HUES6 (cell line): ENCODE data around the gene CFAP99.
"Not testable (repeated sequence)": the region's sequence is repeated elsewhere in the genome, so short reads cannot be mapped to it uniquely, and the experiment has no call there.

Source experiments
- H3K27ac ChIP-seq: 2 replicates; pipeline ENCODE4 v1.7.0; 2013; ENCODE audit warnings: low read depth, mild to moderate bottlenecking, low read length, inconsistent platforms
- H3K27me3 ChIP-seq: 2 replicates; pipeline ENCODE4 v1.6.1; 2013; ENCODE audit warnings: low read length; ENCODE audit not compliant: control insufficient read depth, insufficient read depth
- H3K36me3 ChIP-seq: 2 replicates; pipeline ENCODE4 v1.6.1; 2013; ENCODE audit warnings: low read length; ENCODE audit not compliant: control insufficient read depth, insufficient read depth
- H3K4me1 ChIP-seq: 2 replicates; pipeline ENCODE4 v1.6.1; 2013; ENCODE audit warnings: low read length; ENCODE audit not compliant: control insufficient read depth, insufficient read depth
- H3K4me3 ChIP-seq: 2 replicates; pipeline ENCODE4 v1.5.1; 2013; ENCODE audit warnings: low read depth, low read length
- H3K9ac ChIP-seq: one replicate; pipeline ENCODE4 v1.6.1; 2013; ENCODE audit warnings: mild to moderate bottlenecking, low read length
- H3K9me3 ChIP-seq: 2 replicates; pipeline ENCODE4 v1.6.1; 2013; ENCODE audit warnings: low read depth, low read length; ENCODE audit not compliant: control insufficient read depth, insufficient read depth

Gene CFAP99

GRCh38 chr4:2382769-2383202 lies 36.0 kb upstream of the CFAP99 start:
- not testable (repeated sequence) for H3K4me1 ChIP-seq, H3K27ac ChIP-seq, H3K36me3 ChIP-seq, H3K4me3 ChIP-seq, H3K27me3 ChIP-seq, H3K9me3 ChIP-seq, H3K9ac ChIP-seq

- not testable (repeated sequence) for H3K4me1 ChIP-seq, H3K4me3 ChIP-seq, H3K27ac ChIP-seq, H3K9ac ChIP-seq, H3K27me3 ChIP-seq, H3K36me3 ChIP-seq, H3K9me3 ChIP-seq
Observed at GRCh38 chr4:2383220-2383631, 35.5 kb upstream of the CFAP99 start.

- Histone ChIP-seq H3K27ac (no peak overlapping the region), H3K9ac (no peak overlapping the region), H3K4me1 (no peaks in the 10 kb centered on the region; the same call in 1 of the 2 replicates), H3K27me3 (no peaks in the 10 kb centered on the region; the same call in 1 of the 2 replicates), H3K4me3 (no peak overlapping the region), H3K36me3 (no peaks in the 10 kb centered on the region), H3K9me3 (no peaks in the 10 kb centered on the region)
Observed at GRCh38 chr4:2383760-2384159, 35.0 kb upstream of the CFAP99 start.

- peaks cover 3% of the 10 kb centered on the region for H3K4me1 ChIP-seq
- peaks cover 3% of the 10 kb centered on the region; the same call in 1 of the 2 replicates for H3K27me3 ChIP-seq
- H3K36me3 ChIP-seq: no peaks in the 10 kb centered on the region
- no peak overlapping the region for H3K4me3 ChIP-seq
- no peaks in the 10 kb centered on the region for H3K9me3 ChIP-seq
- no peak overlapping the region for H3K9ac ChIP-seq
- H3K27ac ChIP-seq: no peak overlapping the region
Observed at GRCh38 chr4:2384245-2384644, 34.5 kb upstream of the CFAP99 start.

GRCh38 chr4:2385516-2385915 lies 33.2 kb upstream of the CFAP99 start:
- Histone ChIP-seq H3K4me3 (no peak overlapping the region), H3K9me3 (no peaks in the 10 kb centered on the region), H3K36me3 (no peaks in the 10 kb centered on the region), H3K4me1 (peaks cover 16% of the 10 kb centered on the region), H3K27ac (no peak overlapping the region), H3K9ac (no peak overlapping the region), H3K27me3 (peaks cover 14% of the 10 kb centered on the region; the same call in 1 of the 2 replicates)

GRCh38 chr4:2386717-2387116 lies 32.0 kb upstream of the CFAP99 start:
- no peaks in the 10 kb centered on the region for H3K9me3 ChIP-seq

GRCh38 chr4:2387218-2387617 lies 31.5 kb upstream of the CFAP99 start:
- H3K4me1 ChIP-seq: peaks cover 25% of the 10 kb centered on the region
- H3K27me3 ChIP-seq: peaks cover 23% of the 10 kb centered on the region; the same call in 1 of the 2 replicates
- no peak overlapping the region for H3K4me3 ChIP-seq
- no peak overlapping the region for H3K27ac ChIP-seq
- H3K9me3 ChIP-seq: no peaks in the 10 kb centered on the region
- no peak overlapping the region for H3K9ac ChIP-seq
- H3K36me3 ChIP-seq: no peaks in the 10 kb centered on the region

More at GRCh38 chr4:2386717-2387116, 32.0 kb upstream of the CFAP99 start:
- no peak overlapping the region for H3K4me3 ChIP-seq
- no peak overlapping the region for H3K27ac ChIP-seq
- H3K9ac ChIP-seq: no peak overlapping the region
- no peaks in the 10 kb centered on the region for H3K36me3 ChIP-seq
- H3K27me3 ChIP-seq: peaks cover 23% of the 10 kb centered on the region; the same call in 1 of the 2 replicates
- peaks cover 25% of the 10 kb centered on the region for H3K4me1 ChIP-seq

GRCh38 chr4:2387829-2388228 lies 30.9 kb upstream of the CFAP99 start:
- Histone ChIP-seq H3K27me3 (peaks cover 23% of the 10 kb centered on the region; the same call in 1 of the 2 replicates), H3K4me3 (no peak overlapping the region), H3K9me3 (no peaks in the 10 kb centered on the region), H3K9ac (no peak overlapping the region), H3K36me3 (no peaks in the 10 kb centered on the region), H3K4me1 (peaks cover 26% of the 10 kb centered on the region), H3K27ac (no peak overlapping the region)

GRCh38 chr4:2388429-2389182 lies 30.1 kb upstream of the CFAP99 start:
- no peak overlapping the region for H3K9ac ChIP-seq
- no peaks in the 10 kb centered on the region for H3K36me3 ChIP-seq
- H3K4me3 ChIP-seq: no peak overlapping the region
- H3K27ac ChIP-seq: no peak overlapping the region
- H3K4me1 ChIP-seq: peaks cover 33% of the 10 kb centered on the region
- H3K27me3 ChIP-seq: peaks cover 23% of the 10 kb centered on the region; the same call in 1 of the 2 replicates
- no peaks in the 10 kb centered on the region for H3K9me3 ChIP-seq

GRCh38 chr4:2389691-2390090 lies 29.1 kb upstream of the CFAP99 start:
- Histone ChIP-seq H3K27me3 (peaks cover 33% of the 10 kb centered on the region; the same call in 1 of the 2 replicates), H3K4me3 (no peak overlapping the region), H3K9ac (no peak overlapping the region), H3K4me1 (peaks cover 39% of the 10 kb centered on the region), H3K36me3 (no peaks in the 10 kb centered on the region), H3K9me3 (no peaks in the 10 kb centered on the region), H3K27ac (no peak overlapping the region)

GRCh38 chr4:2390146-2390545 lies 28.6 kb upstream of the CFAP99 start:
- Histone ChIP-seq H3K27me3 (peaks cover 33% of the 10 kb centered on the region; the same call in 1 of the 2 replicates), H3K9ac (no peak overlapping the region), H3K27ac (no peak overlapping the region), H3K9me3 (no peaks in the 10 kb centered on the region), H3K4me1 (peaks cover 39% of the 10 kb centered on the region), H3K4me3 (no peak overlapping the region), H3K36me3 (no peaks in the 10 kb centered on the region)
